ENCODE results near the gene KRTAP10-2.
"Not testable (repeated sequence)": the region's sequence is repeated elsewhere in the genome, so short reads cannot be mapped to it uniquely, and the experiment has no call there.

DNA sequence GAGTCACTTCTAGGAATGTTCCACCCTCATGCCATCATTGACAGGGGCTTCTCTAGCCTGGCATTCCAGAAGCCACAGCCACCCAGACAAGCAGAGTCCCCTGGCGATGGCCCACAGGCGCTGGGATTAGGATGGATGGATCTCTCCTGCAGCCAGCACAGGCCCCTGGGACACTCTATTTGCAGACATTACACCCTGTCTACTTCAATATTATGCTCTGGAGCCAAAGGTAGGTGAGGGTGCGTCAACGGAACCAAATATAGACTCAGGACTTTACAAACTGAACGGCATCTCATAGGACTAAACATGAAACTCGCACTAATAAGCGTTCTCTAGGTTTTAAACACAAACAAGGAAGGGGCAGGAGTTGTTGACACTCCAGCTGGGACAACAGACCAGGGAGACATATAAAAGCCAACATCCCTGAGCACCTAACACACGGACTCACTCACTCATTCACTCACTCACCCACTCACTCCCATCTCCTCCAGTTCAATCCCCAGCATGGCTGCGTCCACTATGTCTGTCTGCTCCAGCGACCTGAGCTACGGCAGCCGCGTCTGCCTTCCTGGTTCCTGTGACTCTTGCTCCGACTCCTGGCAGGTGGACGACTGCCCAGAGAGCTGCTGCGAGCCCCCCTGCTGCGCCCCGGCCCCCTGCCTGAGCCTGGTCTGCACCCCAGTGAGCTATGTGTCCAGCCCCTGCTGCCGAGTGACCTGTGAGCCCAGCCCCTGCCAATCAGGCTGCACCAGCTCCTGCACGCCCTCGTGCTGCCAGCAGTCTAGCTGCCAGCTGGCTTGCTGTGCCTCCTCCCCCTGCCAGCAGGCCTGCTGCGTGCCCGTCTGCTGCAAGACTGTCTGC, 49.0 kb upstream of the KRTAP10-2 start, which contains the start of gene KRTAP10-7:
- TF ChIP-seq, protein P1, sequence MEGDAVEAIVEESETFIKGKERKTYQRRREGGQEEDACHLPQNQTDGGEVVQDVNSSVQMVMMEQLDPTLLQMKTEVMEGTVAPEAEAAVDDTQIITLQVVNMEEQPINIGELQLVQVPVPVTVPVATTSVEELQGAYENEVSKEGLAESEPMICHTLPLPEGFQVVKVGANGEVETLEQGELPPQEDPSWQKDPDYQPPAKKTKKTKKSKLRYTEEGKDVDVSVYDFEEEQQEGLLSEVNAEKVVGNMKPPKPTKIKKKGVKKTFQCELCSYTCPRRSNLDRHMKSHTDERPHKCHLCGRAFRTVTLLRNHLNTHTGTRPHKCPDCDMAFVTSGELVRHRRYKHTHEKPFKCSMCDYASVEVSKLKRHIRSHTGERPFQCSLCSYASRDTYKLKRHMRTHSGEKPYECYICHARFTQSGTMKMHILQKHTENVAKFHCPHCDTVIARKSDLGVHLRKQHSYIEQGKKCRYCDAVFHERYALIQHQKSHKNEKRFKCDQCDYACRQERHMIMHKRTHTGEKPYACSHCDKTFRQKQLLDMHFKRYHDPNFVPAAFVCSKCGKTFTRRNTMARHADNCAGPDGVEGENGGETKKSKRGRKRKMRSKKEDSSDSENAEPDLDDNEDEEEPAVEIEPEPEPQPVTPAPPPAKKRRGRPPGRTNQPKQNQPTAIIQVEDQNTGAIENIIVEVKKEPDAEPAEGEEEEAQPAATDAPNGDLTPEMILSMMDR (conservative IDR thresholded peaks at IDR 0.05; ENCODE audit: low read depth in 2 of 2) = not testable (repeated sequence)
- TF ChIP-seq JUNB (IDR thresholded peaks at IDR 0.05; ENCODE audit: unreplicated experiment); POLR2AphosphoS5 (IDR thresholded peaks at IDR 0.05; ENCODE audit: low read depth); EZH2phosphoT487 (IDR thresholded peaks at IDR 0.05; ENCODE audit: unreplicated experiment); NANOG (IDR thresholded peaks at IDR 0.05; ENCODE audit: borderline replicate concordance); CREB1 (CRISPR knock-in tag; IDR thresholded peaks at IDR 0.05; ENCODE audit: low read depth); EZH2 (IDR thresholded peaks at IDR 0.05; ENCODE audit: low read depth, unreplicated experiment): not testable (repeated sequence)
- TF ChIP-seq, protein P2, sequence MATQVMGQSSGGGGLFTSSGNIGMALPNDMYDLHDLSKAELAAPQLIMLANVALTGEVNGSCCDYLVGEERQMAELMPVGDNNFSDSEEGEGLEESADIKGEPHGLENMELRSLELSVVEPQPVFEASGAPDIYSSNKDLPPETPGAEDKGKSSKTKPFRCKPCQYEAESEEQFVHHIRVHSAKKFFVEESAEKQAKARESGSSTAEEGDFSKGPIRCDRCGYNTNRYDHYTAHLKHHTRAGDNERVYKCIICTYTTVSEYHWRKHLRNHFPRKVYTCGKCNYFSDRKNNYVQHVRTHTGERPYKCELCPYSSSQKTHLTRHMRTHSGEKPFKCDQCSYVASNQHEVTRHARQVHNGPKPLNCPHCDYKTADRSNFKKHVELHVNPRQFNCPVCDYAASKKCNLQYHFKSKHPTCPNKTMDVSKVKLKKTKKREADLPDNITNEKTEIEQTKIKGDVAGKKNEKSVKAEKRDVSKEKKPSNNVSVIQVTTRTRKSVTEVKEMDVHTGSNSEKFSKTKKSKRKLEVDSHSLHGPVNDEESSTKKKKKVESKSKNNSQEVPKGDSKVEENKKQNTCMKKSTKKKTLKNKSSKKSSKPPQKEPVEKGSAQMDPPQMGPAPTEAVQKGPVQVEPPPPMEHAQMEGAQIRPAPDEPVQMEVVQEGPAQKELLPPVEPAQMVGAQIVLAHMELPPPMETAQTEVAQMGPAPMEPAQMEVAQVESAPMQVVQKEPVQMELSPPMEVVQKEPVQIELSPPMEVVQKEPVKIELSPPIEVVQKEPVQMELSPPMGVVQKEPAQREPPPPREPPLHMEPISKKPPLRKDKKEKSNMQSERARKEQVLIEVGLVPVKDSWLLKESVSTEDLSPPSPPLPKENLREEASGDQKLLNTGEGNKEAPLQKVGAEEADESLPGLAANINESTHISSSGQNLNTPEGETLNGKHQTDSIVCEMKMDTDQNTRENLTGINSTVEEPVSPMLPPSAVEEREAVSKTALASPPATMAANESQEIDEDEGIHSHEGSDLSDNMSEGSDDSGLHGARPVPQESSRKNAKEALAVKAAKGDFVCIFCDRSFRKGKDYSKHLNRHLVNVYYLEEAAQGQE (IDR thresholded peaks at IDR 0.05; ENCODE audit: unreplicated experiment) = not testable (repeated sequence)
- TF ChIP-seq, protein P3, sequence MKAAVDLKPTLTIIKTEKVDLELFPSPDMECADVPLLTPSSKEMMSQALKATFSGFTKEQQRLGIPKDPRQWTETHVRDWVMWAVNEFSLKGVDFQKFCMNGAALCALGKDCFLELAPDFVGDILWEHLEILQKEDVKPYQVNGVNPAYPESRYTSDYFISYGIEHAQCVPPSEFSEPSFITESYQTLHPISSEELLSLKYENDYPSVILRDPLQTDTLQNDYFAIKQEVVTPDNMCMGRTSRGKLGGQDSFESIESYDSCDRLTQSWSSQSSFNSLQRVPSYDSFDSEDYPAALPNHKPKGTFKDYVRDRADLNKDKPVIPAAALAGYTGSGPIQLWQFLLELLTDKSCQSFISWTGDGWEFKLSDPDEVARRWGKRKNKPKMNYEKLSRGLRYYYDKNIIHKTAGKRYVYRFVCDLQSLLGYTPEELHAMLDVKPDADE (IDR thresholded peaks at IDR 0.05) = not testable (repeated sequence)

Data from GM23338 (cell line).